ENCODE measurements around the gene TBC1D4.

DNA sequence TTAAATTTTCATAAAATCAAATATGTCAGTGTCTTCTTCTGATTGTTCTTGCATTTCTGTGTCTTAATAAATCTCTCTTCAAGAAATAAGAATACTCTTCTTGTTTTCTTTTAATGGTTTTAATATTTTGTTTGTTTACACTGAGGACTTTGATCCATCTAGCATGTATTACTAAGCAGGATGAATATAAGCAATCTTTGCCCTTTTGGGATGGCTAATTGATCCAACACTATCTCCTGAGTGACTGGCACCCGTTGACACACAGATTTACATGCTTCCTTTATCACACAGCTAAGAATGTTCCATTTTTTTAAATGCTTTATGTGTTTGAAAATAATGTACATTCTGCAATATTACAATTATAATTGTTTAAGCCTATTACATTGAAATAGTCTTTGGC is 134.5 kb downstream of the TBC1D4 start:
- TF ChIP-seq, protein P1, sequence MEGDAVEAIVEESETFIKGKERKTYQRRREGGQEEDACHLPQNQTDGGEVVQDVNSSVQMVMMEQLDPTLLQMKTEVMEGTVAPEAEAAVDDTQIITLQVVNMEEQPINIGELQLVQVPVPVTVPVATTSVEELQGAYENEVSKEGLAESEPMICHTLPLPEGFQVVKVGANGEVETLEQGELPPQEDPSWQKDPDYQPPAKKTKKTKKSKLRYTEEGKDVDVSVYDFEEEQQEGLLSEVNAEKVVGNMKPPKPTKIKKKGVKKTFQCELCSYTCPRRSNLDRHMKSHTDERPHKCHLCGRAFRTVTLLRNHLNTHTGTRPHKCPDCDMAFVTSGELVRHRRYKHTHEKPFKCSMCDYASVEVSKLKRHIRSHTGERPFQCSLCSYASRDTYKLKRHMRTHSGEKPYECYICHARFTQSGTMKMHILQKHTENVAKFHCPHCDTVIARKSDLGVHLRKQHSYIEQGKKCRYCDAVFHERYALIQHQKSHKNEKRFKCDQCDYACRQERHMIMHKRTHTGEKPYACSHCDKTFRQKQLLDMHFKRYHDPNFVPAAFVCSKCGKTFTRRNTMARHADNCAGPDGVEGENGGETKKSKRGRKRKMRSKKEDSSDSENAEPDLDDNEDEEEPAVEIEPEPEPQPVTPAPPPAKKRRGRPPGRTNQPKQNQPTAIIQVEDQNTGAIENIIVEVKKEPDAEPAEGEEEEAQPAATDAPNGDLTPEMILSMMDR (IDR thresholded peaks at IDR 0.05), result no peak
- no peak for TF ChIP-seq POLR2A (IDR thresholded peaks at IDR 0.05)
- TF ChIP-seq EP300 (IDR thresholded peaks at IDR 0.05), result no peak
